Esophagus squamous epithelium (tissue), 5 donors: ENCODE data around the gene THSD7B. TPM values are rescaled to one million over a fixed set of nuclear protein-coding genes. Genes with fewer than 3 reads are reported as not detected.
"Not testable (repeated sequence)": the region's sequence is repeated elsewhere in the genome, so short reads cannot be mapped to it uniquely, and the experiment has no call there.

Source experiments
- DNase-seq: peaks from one replicate; lab custom pipeline; 2025; lab: John Stamatoyannopoulos, UW
- H3K27ac ChIP-seq, 4 donors: fragments of 200-600 bp; sonication (generic); one replicate each; pipeline ENCODE4 v1.5.1; 2016 to 2019; ENCODE audit warnings: mild to moderate bottlenecking in 1 of 4
- H3K27me3 ChIP-seq, 4 donors: fragments of 200-600 bp; sonication (generic); 1 replicate in 3 of 4; 2 replicates in 1 of 4; pipeline versions ENCODE4 v1.5.1 to v1.6.0; 2017 to 2021; ENCODE audit warnings: antibody characterized with exemption in 1 of 4
- H3K36me3 ChIP-seq, 3 donors: fragments of 200-600 bp; sonication (generic); one replicate each; pipeline ENCODE4 v1.5.1; 2016 to 2019
- H3K4me1 ChIP-seq, 3 donors: fragments of 200-600 bp; sonication (generic); one replicate each; pipeline ENCODE4 v1.5.1; 2017 to 2019
- H3K4me3 ChIP-seq, 4 donors: fragments of 200-600 bp; sonication (generic); 1 replicate in 3 of 4; 2 replicates in 1 of 4; pipeline ENCODE4 v1.5.1; 2016 to 2019; ENCODE audit warnings: mild to moderate bottlenecking in 2 of 4, moderate library complexity in 1 of 4
- H3K9me3 ChIP-seq, 3 donors: fragments of 200-600 bp; sonication (generic); one replicate each; pipeline ENCODE4 v1.5.1; 2016 to 2019
- CTCF ChIP-seq, 6 experiments: fragments of 450-650 bp in 4 of 6; fragments of 200-600 bp in 2 of 6; sonication (generic) in 2 of 6; IDR thresholded peaks; one replicate each; pipeline ENCODE4 v1.5.1; 2016 to 2019; ENCODE audit warnings: antibody characterized with exemption in 6 of 6, mild to moderate bottlenecking in 4 of 6, moderate library complexity in 4 of 6
- POLR2A ChIP-seq, 4 donors: fragments of 450-650 bp; IDR thresholded peaks; one replicate each; pipeline ENCODE4 v1.6.1; 2017; ENCODE audit warnings: antibody characterized with exemption in 4 of 4, mild to moderate bottlenecking in 4 of 4, moderate library complexity in 3 of 4
- WGBS, 2 donors: methylation state at CpG; one replicate each; pipeline ENCODE4 v1.1.5; 2018; 5-methylcytosine and 5-hydroxymethylcytosine counted together
- intact Hi-C: fragments of 100-400 bp; cut with DNase I; formaldehyde crosslinking; loops from one replicate; pipeline ENCODE4 v1.15.0; 2022
- total RNA-seq, 4 donors: library from RNA; depleted of rRNA; stranded (reverse); fragments of >200 nt; gene quantifications; one replicate each; pipeline ENCODE4 v1.1.0, GENCODE V29; 2016
- donor health status: DM: yes; HTN: yes; CAD: no.

Gene THSD7B
- total RNA-seq, 4 donors from 2014 or later, result 0.31 to 0.97 (median 0.72) TPM

- no peak for DNase-seq
- no peak for TF ChIP-seq CTCF (IDR thresholded peaks at IDR 0.05)
- no peak for TF ChIP-seq POLR2A (IDR thresholded peaks at IDR 0.05)
- whole genome bisulfite sequencing, 2 donors, result 6 to 11% methylated on average over 2 of the region's 2 CpGs
- Histone ChIP-seq H3K4me3 (no peak overlapping the region), H3K9me3 (no peaks in the 10 kb centered on the region), H3K4me1 (peaks cover 0 to 16% (median 0%) of the 10 kb centered on the region in 3 donors), H3K27ac (no peak overlapping the region), H3K36me3 (no peaks in the 10 kb centered on the region), H3K27me3 (no peaks in the 10 kb centered on the region)
- intact Hi-C loops, result no loop called here
Observed at GRCh38 chr2:137693534-137693933, 928.2 kb downstream of the THSD7B start.

GRCh38 chr2:137696916-137697315 is 931.6 kb downstream of the THSD7B start:
- TF ChIP-seq CTCF (IDR thresholded peaks at IDR 0.05) (no peak), POLR2A (IDR thresholded peaks at IDR 0.05) (no peak)
- no peak for DNase-seq
- intact Hi-C loops, result no loop called here
- peaks cover 0 to 16% (median 0%) of the 10 kb centered on the region in 3 donors for H3K4me1 ChIP-seq
- H3K4me3 ChIP-seq, result no peak overlapping the region
- WGBS, 2 donors, result 29 to 67% methylated on average over 1 of the region's 1 CpG
- no peaks in the 10 kb centered on the region for H3K36me3 ChIP-seq
- H3K27ac ChIP-seq, result no peak overlapping the region
- peaks cover 0 to 4% (median 0%) of the 10 kb centered on the region in 3 donors for H3K9me3 ChIP-seq
- H3K27me3 ChIP-seq, result no peaks in the 10 kb centered on the region

GRCh38 chr2:137700250-137700649 is 934.9 kb downstream of the THSD7B start:
- intact Hi-C loops, H3K4me3 ChIP-seq, H3K9me3 ChIP-seq, H3K27ac ChIP-seq, H3K36me3 ChIP-seq, H3K27me3 ChIP-seq, DNase-seq: not testable (repeated sequence)
- 45 to 50% methylated on average over 1 of the region's 1 CpG for WGBS, 2 donors
- H3K4me1 ChIP-seq, result peaks cover 0 to 12% (median 0%) of the 10 kb centered on the region in 3 donors

- Histone ChIP-seq H3K27ac (no peak overlapping the region), H3K36me3 (no peaks in the 10 kb centered on the region), H3K27me3 (no peaks in the 10 kb centered on the region), H3K9me3 (peaks cover 0 to 6% (median 0%) of the 10 kb centered on the region in 3 donors), H3K4me1 (peaks cover 0 to 12% (median 0%) of the 10 kb centered on the region in 3 donors), H3K4me3 (no peak overlapping the region)
- no peak for DNase-seq
- TF ChIP-seq CTCF (IDR thresholded peaks at IDR 0.05), result no peak
- no peak for TF ChIP-seq POLR2A (IDR thresholded peaks at IDR 0.05)
- intact Hi-C loops, result no loop called here
Observed at GRCh38 chr2:137700681-137701080, 935.3 kb downstream of the THSD7B start.

GRCh38 chr2:137705296-137705695 is 940.0 kb downstream of the THSD7B start:
- H3K27me3 ChIP-seq, result no peaks in the 10 kb centered on the region
- WGBS, 2 donors, result 59 to 79% methylated on average over 4 of the region's 4 CpGs
- H3K9me3 ChIP-seq, result peaks cover 0 to 6% (median 0%) of the 10 kb centered on the region in 3 donors
- no peak for TF ChIP-seq CTCF (IDR thresholded peaks at IDR 0.05)
- no peak for TF ChIP-seq POLR2A (IDR thresholded peaks at IDR 0.05)
- H3K4me3 ChIP-seq, result no peak overlapping the region
- no peak for DNase-seq
- intact Hi-C loops, result no loop called here
- no peak overlapping the region for H3K27ac ChIP-seq
- H3K36me3 ChIP-seq, result no peaks in the 10 kb centered on the region
- no peaks in the 10 kb centered on the region for H3K4me1 ChIP-seq
